Nephron (organoid): ENCODE measurements around the gene PLEKHG1.

Experiments used
- H3K27ac Mint-ChIP-seq, 3 experiments: 2 replicates each; pipeline ENCODE4 v1.8.0; 2020; ENCODE audit warnings: mixed read lengths in 3 of 3, mild to moderate bottlenecking in 2 of 3, moderate library complexity in 1 of 3
- H3K27me3 Mint-ChIP-seq: 2 replicates; pipeline ENCODE4 v1.8.0; 2021; ENCODE audit warnings: low read depth, mild to moderate bottlenecking, moderate library complexity, mixed read lengths
- H3K36me3 Mint-ChIP-seq: 2 replicates; pipeline ENCODE4 v1.8.0; 2020; ENCODE audit warnings: low read depth, mixed read lengths
- H3K4me1 Mint-ChIP-seq: 2 replicates; pipeline ENCODE4 v1.8.0; 2020; ENCODE audit warnings: mixed read lengths
- H3K4me3 Mint-ChIP-seq, 3 experiments: 2 replicates each; pipeline ENCODE4 v1.8.0; 2020; ENCODE audit warnings: mild to moderate bottlenecking in 3 of 3, mixed read lengths in 3 of 3, moderate library complexity in 2 of 3
- H3K9me3 Mint-ChIP-seq: 2 replicates; pipeline ENCODE4 v1.8.0; 2020; ENCODE audit warnings: mixed read lengths
- CTCF ChIP-seq, 3 experiments: fragments of 200-600 bp; sonication (generic); IDR thresholded peaks; one replicate each; pipeline ENCODE4 v1.5.0; 2021; ENCODE audit warnings: antibody characterized with exemption in 3 of 3; ENCODE audit not compliant: unreplicated experiment in 3 of 3

Gene PLEKHG1

GRCh38 chr6:150573041-150573681, 26.5 kb upstream of the PLEKHG1 start:
- peaks cover 6% of the 10 kb centered on the region for H3K27me3 Mint-ChIP-seq
- H3K27ac Mint-ChIP-seq, result peak overlapping the region in 2 of 3 experiments; percentile 39 to 83
- no peaks in the 10 kb centered on the region for H3K9me3 Mint-ChIP-seq
- TF ChIP-seq CTCF (IDR thresholded peaks at IDR 0.05; ENCODE audit: unreplicated experiment in 3 of 3), result no peak
- no peaks in the 10 kb centered on the region for H3K36me3 Mint-ChIP-seq
- peaks cover 39% of the 10 kb centered on the region for H3K4me1 Mint-ChIP-seq
- no peak overlapping the region for H3K4me3 Mint-ChIP-seq

DNA sequence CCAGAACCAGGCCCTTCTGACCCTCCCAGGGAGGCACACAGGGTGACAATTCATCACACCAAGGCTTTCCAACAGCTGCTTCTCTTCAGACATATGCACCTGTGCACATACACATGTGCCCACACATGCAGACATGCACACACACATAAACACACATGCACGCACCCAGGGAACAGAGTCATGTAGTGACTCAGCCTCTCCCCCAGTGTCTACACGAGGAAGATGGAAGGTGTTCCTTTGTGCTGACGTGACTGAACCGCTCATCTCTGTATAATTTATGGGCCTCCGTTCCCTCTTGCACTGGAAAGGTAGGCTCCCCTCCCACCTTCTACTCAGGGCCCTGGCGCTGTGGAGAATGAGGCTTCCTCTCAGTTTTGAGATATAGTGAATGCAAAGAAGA, 23.8 kb upstream of the PLEKHG1 start:
- no peak overlapping the region for H3K27ac Mint-ChIP-seq
- H3K4me3 Mint-ChIP-seq, result no peak overlapping the region
- H3K27me3 Mint-ChIP-seq, result peaks cover 3% of the 10 kb centered on the region
- H3K9me3 Mint-ChIP-seq, result no peaks in the 10 kb centered on the region
- TF ChIP-seq CTCF (IDR thresholded peaks at IDR 0.05; ENCODE audit: unreplicated experiment in 3 of 3), result no peak
- H3K4me1 Mint-ChIP-seq, result peaks cover 30% of the 10 kb centered on the region
- H3K36me3 Mint-ChIP-seq, result no peaks in the 10 kb centered on the region

GRCh38 chr6:150576651-150577226, 22.9 kb upstream of the PLEKHG1 start:
- H3K36me3 Mint-ChIP-seq, result no peaks in the 10 kb centered on the region
- peaks cover 33% of the 10 kb centered on the region for H3K4me1 Mint-ChIP-seq
- no peak for TF ChIP-seq CTCF (IDR thresholded peaks at IDR 0.05; ENCODE audit: unreplicated experiment in 3 of 3)
- H3K27me3 Mint-ChIP-seq, result peaks cover 3% of the 10 kb centered on the region
- no peak overlapping the region for H3K4me3 Mint-ChIP-seq
- H3K27ac Mint-ChIP-seq, result peak overlapping the region in 1 of 3 experiments; percentile 47
- no peaks in the 10 kb centered on the region for H3K9me3 Mint-ChIP-seq

- Mint-ChIP-seq H3K27me3 (peaks cover 7% of the 10 kb centered on the region), H3K4me1 (peaks cover 36% of the 10 kb centered on the region), H3K36me3 (no peaks in the 10 kb centered on the region), H3K9me3 (no peaks in the 10 kb centered on the region), H3K27ac (peak overlapping the region in 1 of 3 experiments; percentile 41), H3K4me3 (no peak overlapping the region)
- no peak for TF ChIP-seq CTCF (IDR thresholded peaks at IDR 0.05; ENCODE audit: unreplicated experiment in 3 of 3)
Measured at GRCh38 chr6:150579611-150580010, 20.1 kb upstream of the PLEKHG1 start.

GRCh38 chr6:150580489-150580888, 19.2 kb upstream of the PLEKHG1 start:
- no peak overlapping the region for H3K27ac Mint-ChIP-seq
- TF ChIP-seq CTCF (IDR thresholded peaks at IDR 0.05; ENCODE audit: unreplicated experiment in 3 of 3), result no peak
- H3K27me3 Mint-ChIP-seq, result peaks cover 7% of the 10 kb centered on the region
- no peaks in the 10 kb centered on the region for H3K36me3 Mint-ChIP-seq
- no peak overlapping the region for H3K4me3 Mint-ChIP-seq
- peaks cover 36% of the 10 kb centered on the region for H3K4me1 Mint-ChIP-seq
- no peaks in the 10 kb centered on the region for H3K9me3 Mint-ChIP-seq

GRCh38 chr6:150584065-150584464, 15.6 kb upstream of the PLEKHG1 start:
- no peak for TF ChIP-seq CTCF (IDR thresholded peaks at IDR 0.05; ENCODE audit: unreplicated experiment in 3 of 3)
- H3K27me3 Mint-ChIP-seq, result peaks cover 7% of the 10 kb centered on the region
- H3K4me1 Mint-ChIP-seq, result peaks cover 45% of the 10 kb centered on the region
- no peak overlapping the region for H3K4me3 Mint-ChIP-seq
- H3K36me3 Mint-ChIP-seq, result no peaks in the 10 kb centered on the region
- peak overlapping the region in 1 of 3 experiments; percentile 16 for H3K27ac Mint-ChIP-seq
- H3K9me3 Mint-ChIP-seq, result no peaks in the 10 kb centered on the region
